Measurements from ENCODE around the gene CDC20B. TPM values are rescaled to one million over a fixed set of nuclear protein-coding genes. Genes with fewer than 3 reads are reported as not detected.

CDC20B gene
- total and polyA plus RNA-seq, 2 of the 8 experiments (the other 6 are each of a cell fraction or from before 2014, with no cell fraction given): 0.06 TPM; not detected in 1

DNA sequence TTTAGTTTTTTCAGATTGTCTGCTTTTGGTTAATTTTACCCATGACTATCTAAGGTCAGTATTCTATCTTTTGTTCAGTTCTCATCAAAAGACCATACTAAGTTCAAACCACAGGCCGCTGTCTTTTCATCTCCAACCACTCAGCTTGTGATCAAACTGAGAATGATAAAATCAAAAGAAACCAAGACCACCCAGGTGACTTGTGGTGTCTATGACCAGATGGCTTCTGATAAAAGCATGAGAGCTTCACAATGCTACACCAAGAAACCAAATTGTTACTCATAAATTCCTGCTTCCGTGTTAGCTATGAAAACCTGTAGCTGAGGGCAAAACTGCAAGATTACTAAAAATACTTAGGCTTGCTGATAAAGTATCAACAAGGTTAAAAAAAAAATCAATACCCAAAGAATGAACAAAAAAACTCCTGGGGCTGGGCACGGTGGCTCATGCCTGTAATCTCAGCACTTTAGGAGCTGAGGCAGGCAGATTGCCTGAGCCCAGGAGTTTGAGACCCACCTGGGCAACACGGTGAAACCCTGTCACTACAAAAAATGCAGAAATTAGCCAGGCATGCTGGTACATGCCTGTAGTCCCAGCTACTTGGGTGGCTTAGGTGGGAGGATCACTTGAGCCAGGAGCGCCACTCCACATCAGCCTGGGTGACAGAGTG, 38.8 kb downstream of the CDC20B start:
- no peak for FAIRE-seq
- no peak overlapping the region for H4K5ac ChIP-seq (ENCODE audit: insufficient read length, low read depth, low read length)

More for the DNA sequence above, 38.8 kb downstream of the CDC20B start:
- Histone ChIP-seq H2BK15ac (ENCODE audit: low read length) (no peak overlapping the region), H2BK12ac (ENCODE audit: low read depth, low read length) (no peak overlapping the region), H3K14ac (ENCODE audit: insufficient read length) (no peak overlapping the region), H3K23ac (ENCODE audit: insufficient read length) (no peak overlapping the region), H2BK20ac (ENCODE audit: low read length) (no peak overlapping the region), H3K79me1 (ENCODE audit: low read depth, low read length) (no peaks in the 10 kb centered on the region), H3K27me3 (replicated peaks in 1 of 4; ENCODE audit: control insufficient read depth in 3 of 4, extremely low read depth in 1 of 4, insufficient read depth in 3 of 4, low read length in 3 of 4) (no peaks in the 10 kb centered on the region), H3K56ac (replicated peaks; ENCODE audit: insufficient read length, low read depth, low read length) (no peak overlapping the region), H2BK5ac (ENCODE audit: low read depth, low read length) (no peak overlapping the region), H2AFZ (ENCODE audit: low read length) (no peak overlapping the region), H3K18ac (ENCODE audit: extremely low read depth, low read length) (no peak overlapping the region), H2AK5ac (ENCODE audit: low read depth, low read length) (no peak overlapping the region), H4K8ac (ENCODE audit: extremely low read depth, insufficient read depth, low read length) (no peak overlapping the region), H3K9ac (replicated peaks in 1 of 4; ENCODE audit: extremely low read depth in 1 of 4, low read depth in 3 of 4, low read length in 3 of 4) (no peak overlapping the region), H4K20me1 (replicated peaks in 1 of 2; ENCODE audit: control insufficient read depth in 1 of 2, insufficient read depth in 2 of 2, low read length in 2 of 2) (no peaks in the 10 kb centered on the region), H3K4me1 (replicated peaks in 1 of 4; ENCODE audit: control insufficient read depth in 3 of 4, insufficient read depth in 4 of 4, low read length in 3 of 4) (no peaks in the 10 kb centered on the region), H3K27ac (ENCODE audit: low read depth, low read length) (no peak overlapping the region), H3K9me3 (ENCODE audit: insufficient read depth in 2 of 2, low read depth in 1 of 2, low read length in 1 of 2) (no peaks in the 10 kb centered on the region; a peak in 1 of 4 replicates), H2BK120ac (replicated peaks; ENCODE audit: low read depth, low read length) (no peak overlapping the region), H3K79me2 (ENCODE audit: control insufficient read depth in 1 of 2, insufficient read depth in 2 of 2, low read length in 2 of 2) (no peaks in the 10 kb centered on the region), H3K23me2 (ENCODE audit: low read depth, low read length) (no peaks in the 10 kb centered on the region), H4K91ac (replicated peaks; ENCODE audit: insufficient read length, low read length) (no peak overlapping the region), H3K4me3 (ENCODE audit: extremely low read depth in 1 of 4, insufficient read depth in 2 of 4, low read depth in 3 of 4, low read length in 4 of 4) (no peak overlapping the region), H3K4me2 (ENCODE audit: insufficient read depth in 1 of 2, low read depth in 2 of 2, low read length in 2 of 2) (no peak overlapping the region), H3K4ac (replicated peaks; ENCODE audit: insufficient read length, low read depth, low read length) (no peak overlapping the region), H3K36me3 (ENCODE audit: control insufficient read depth in 2 of 4, insufficient read depth in 4 of 4, low read length in 3 of 4) (no peaks in the 10 kb centered on the region)
- CTCF ChIA-PET (ENCODE audit: partially characterized antibody): no interaction called here
- WGBS, 2 experiments (ENCODE audit: extremely low coverage in 1 of 2, insufficient coverage in 1 of 2, insufficient read length in 1 of 2, insufficient replicate concordance in 2 of 2, low coverage in 1 of 2, low lambda C conversion rate in 2 of 2, missing lambda C conversion rate in 1 of 2): 85% methylated on average over 5 of the region's 5 CpGs; no CpG with 5 or more reads in 1 of the 2 experiments
- TF ChIP-seq RBBP5 (IDR thresholded peaks at IDR 0.05; ENCODE audit: borderline replicate concordance, low read depth, low read length) (no peak), TAF7 (optimal IDR thresholded peaks at IDR 0.05; ENCODE audit: borderline replicate concordance, low read depth, low read length) (no peak), KDM1A (IDR thresholded peaks at IDR 0.05; ENCODE audit: borderline replicate concordance, low read length) (no peak), JUND (IDR thresholded peaks at IDR 0.05; ENCODE audit: low read length) (no peak), TAF1 (IDR thresholded peaks at IDR 0.05; ENCODE audit: low read depth, low read length) (no peak)
- no peak for DNase-seq (ENCODE audit: low read depth in 1 of 2, low spot score in 2 of 2)
- POLR2A ChIA-PET (ENCODE audit: partially characterized antibody): no interaction called here

All from H1 (cell line).